Common myeloid progenitor, CD34-positive (primary cell): Measurements from ENCODE around the gene SIRT1.

Source experiments
- CTCF ChIA-PET: fragments of 350-600 bp; sonication (Branson Sonifier 250); formaldehyde crosslinking; loops from one replicate; lab custom pipeline; 2021; ENCODE audit warnings: antibody characterized with exemption; lab: Charles Lee
- POLR2A ChIA-PET: fragments of 350-600 bp; sonication (Branson Sonifier 250); formaldehyde crosslinking; loops from one replicate; lab custom pipeline; 2021; ENCODE audit warnings: antibody characterized with exemption; lab: Charles Lee
- DNase-seq, 3 donors: peaks; one replicate each; pipeline versions ENCODE4 v3.0.0 to v3.0.0-alpha.2; 2013
- H3K27ac ChIP-seq, 2 experiments: 1 replicate in 1 of 2; 2 replicates in 1 of 2; pipeline ENCODE4 v1.7.0; 2013; ENCODE audit warnings: inconsistent platforms in 2 of 2, low read length in 2 of 2, mild to moderate bottlenecking in 2 of 2, low read depth in 1 of 2, moderate library complexity in 1 of 2; ENCODE audit not compliant: severe bottlenecking in 2 of 2, insufficient read depth in 1 of 2, poor library complexity in 1 of 2
- H3K27me3 ChIP-seq, 5 experiments: replicated peaks in 2 of 5; 1 replicate in 3 of 5; 2 replicates in 2 of 5; pipeline versions ENCODE4 v1.6.1 to v1.7.0; 2013; ENCODE audit warnings: low read length in 4 of 5, mild to moderate bottlenecking in 2 of 5, moderate library complexity in 2 of 5, inconsistent platforms in 1 of 5; ENCODE audit not compliant: insufficient read depth in 5 of 5, control insufficient read depth in 4 of 5
- H3K36me3 ChIP-seq, 4 experiments: 1 replicate in 2 of 4; 2 replicates in 2 of 4; pipeline versions ENCODE4 v1.6.1 to v1.7.0; 2013; ENCODE audit warnings: low read length in 3 of 4, control low read depth in 1 of 4, mild to moderate bottlenecking in 1 of 4; ENCODE audit not compliant: control insufficient read depth in 4 of 4, insufficient read depth in 4 of 4
- H3K4me1 ChIP-seq, 4 experiments: 1 replicate in 3 of 4; 2 replicates in 1 of 4; pipeline versions ENCODE4 v1.6.1 to v1.7.1; 2013; ENCODE audit warnings: low read length in 3 of 4, mild to moderate bottlenecking in 3 of 4, control low read depth in 1 of 4, inconsistent platforms in 1 of 4, moderate library complexity in 1 of 4; ENCODE audit not compliant: control insufficient read depth in 4 of 4, insufficient read depth in 4 of 4; ENCODE audit errors: control extremely low read depth in 1 of 4
- H3K4me3 ChIP-seq, 7 experiments: 1 replicate in 4 of 7; 2 replicates in 3 of 7; pipeline versions ENCODE4 v1.5.1 to v1.7.0; 2013; ENCODE audit warnings: mild to moderate bottlenecking in 7 of 7, low read length in 6 of 7, moderate library complexity in 6 of 7, inconsistent platforms in 2 of 7, low read depth in 2 of 7, control low read depth in 1 of 7; ENCODE audit not compliant: insufficient read depth in 4 of 7, control insufficient read depth in 1 of 7; ENCODE audit errors: extremely low read depth in 1 of 7
- H3K9me3 ChIP-seq, 5 experiments: 1 replicate in 4 of 5; 2 replicates in 1 of 5; pipeline versions ENCODE4 v1.6.1 to v1.7.1; 2013; ENCODE audit warnings: low read length in 4 of 5, mild to moderate bottlenecking in 2 of 5, inconsistent platforms in 1 of 5, low read depth in 1 of 5, moderate library complexity in 1 of 5; ENCODE audit not compliant: control insufficient read depth in 4 of 5, insufficient read depth in 2 of 5; ENCODE audit errors: control extremely low read depth in 1 of 5
- WGBS: methylation state at CpG from one replicate; pipeline ENCODE4 v1.1.5; 2013; ENCODE audit not compliant: insufficient coverage; 5-methylcytosine and 5-hydroxymethylcytosine counted together

Gene SIRT1

GRCh38 chr10:67839951-67840350 lies 44.5 kb upstream of the SIRT1 start:
- no peak overlapping the region for H3K4me3 ChIP-seq
- H3K27me3 ChIP-seq, result no peaks in the 10 kb centered on the region
- POLR2A ChIA-PET, result no interaction called here
- peak in 1 of 3 donors; percentile 17 for DNase-seq
- H3K27ac ChIP-seq, result no peak overlapping the region
- H3K36me3 ChIP-seq, result no peaks in the 10 kb centered on the region
- 100% methylated on average over 2 of the region's 3 CpGs for WGBS
- H3K4me1 ChIP-seq, result peaks cover 4 to 13% (median 5%) of the 10 kb centered on the region in 4 experiments
- H3K9me3 ChIP-seq, result peaks cover 0 to 6% (median 0%) of the 10 kb centered on the region in 5 experiments
- CTCF ChIA-PET, result no interaction called here

- Histone ChIP-seq H3K36me3 (no peaks in the 10 kb centered on the region), H3K9me3 (peaks cover 0 to 6% (median 0%) of the 10 kb centered on the region in 5 experiments), H3K4me1 (peaks cover 4 to 10% (median 5%) of the 10 kb centered on the region in 4 experiments), H3K27me3 (no peaks in the 10 kb centered on the region), H3K27ac (no peak overlapping the region), H3K4me3 (no peak overlapping the region)
- POLR2A ChIA-PET, result no interaction called here
- DNase-seq, result no peak
- CTCF ChIA-PET, result no interaction called here
Observed at GRCh38 chr10:67841737-67842136, 42.7 kb upstream of the SIRT1 start.

GRCh38 chr10:67843284-67843683 lies 41.2 kb upstream of the SIRT1 start:
- H3K27ac ChIP-seq, result no peak overlapping the region
- H3K4me1 ChIP-seq, result no peaks in the 10 kb centered on the region
- no peak overlapping the region for H3K4me3 ChIP-seq
- 100% methylated on average over 2 of the region's 2 CpGs for WGBS
- ChIA-PET POLR2A (no interaction called here), CTCF (no interaction called here)
- peaks cover 0 to 6% (median 0%) of the 10 kb centered on the region in 5 experiments for H3K9me3 ChIP-seq
- H3K27me3 ChIP-seq, result no peaks in the 10 kb centered on the region
- H3K36me3 ChIP-seq, result no peaks in the 10 kb centered on the region
- DNase-seq, result no peak

GRCh38 chr10:67849331-67850011 lies 35.0 kb upstream of the SIRT1 start:
- H3K9me3 ChIP-seq, result no peaks in the 10 kb centered on the region
- peak overlapping the region; percentile 76 to 99 (median 90) for H3K4me3 ChIP-seq
- peak; percentile 92 to 96 (median 96) for DNase-seq
- ChIA-PET CTCF (interaction anchor here (1.0 to 1.5 kb wide), 2 partner anchors 61 to 91 kb away, joined by 3 to 4 read pairs; no protein-coding TSS in a partner anchor), POLR2A (interaction anchor here (0.6 kb wide), 1 partner anchor 126 kb away, joined by 5 read pairs; no protein-coding TSS in a partner anchor)
- under 1% methylated on average over 27 of the region's 36 CpGs for WGBS
- peaks cover 0 to 5% (median 4%) of the 10 kb centered on the region in 4 experiments for H3K4me1 ChIP-seq
- H3K36me3 ChIP-seq, result no peaks in the 10 kb centered on the region
- peak overlapping the region; percentile 92 to 94 for H3K27ac ChIP-seq
- H3K27me3 ChIP-seq, result no peaks in the 10 kb centered on the region

- POLR2A ChIA-PET, result interaction anchor here (0.6 kb wide), 1 partner anchor 20 kb away, joined by 3 read pairs; no protein-coding TSS in a partner anchor
- no peaks in the 10 kb centered on the region for H3K36me3 ChIP-seq
- no peaks in the 10 kb centered on the region for H3K9me3 ChIP-seq
- peaks cover 0 to 5% (median 4%) of the 10 kb centered on the region in 4 experiments for H3K4me1 ChIP-seq
- DNase-seq, result no peak
- no peak overlapping the region for H3K27ac ChIP-seq
- CTCF ChIA-PET, result interaction anchor here (1.2 to 1.5 kb wide), 3 partner anchors 9 to 305 kb away, joined by 3 to 6 read pairs (median 3); no protein-coding TSS in a partner anchor
- no peaks in the 10 kb centered on the region for H3K27me3 ChIP-seq
- 100% methylated on average over 2 of the region's 2 CpGs for WGBS
- H3K4me3 ChIP-seq, result no peak overlapping the region
Observed at GRCh38 chr10:67851186-67851585, 33.3 kb upstream of the SIRT1 start.

GRCh38 chr10:67852761-67853160 lies 31.7 kb upstream of the SIRT1 start:
- POLR2A ChIA-PET, result no interaction called here
- no peak for DNase-seq
- CTCF ChIA-PET, result interaction anchor here (0.9 to 1.8 kb wide), 4 partner anchors 8 to 480 kb away, joined by 3 to 4 read pairs (median 3); partner anchors contain the start of gene PBLD
- H3K9me3 ChIP-seq, result no peaks in the 10 kb centered on the region
- H3K4me3 ChIP-seq, result no peak overlapping the region
- H3K4me1 ChIP-seq, result peaks cover 0 to 5% (median 4%) of the 10 kb centered on the region in 4 experiments
- no peaks in the 10 kb centered on the region for H3K27me3 ChIP-seq
- no peaks in the 10 kb centered on the region for H3K36me3 ChIP-seq
- no peak overlapping the region for H3K27ac ChIP-seq
- 100% methylated on average over 1 of the region's 5 CpGs for WGBS

GRCh38 chr10:67853512-67853911 lies 30.9 kb upstream of the SIRT1 start:
- no peak overlapping the region for H3K4me3 ChIP-seq
- ChIA-PET POLR2A (no interaction called here), CTCF (interaction anchor here (0.9 to 1.8 kb wide), 4 partner anchors 9 to 479 kb away, joined by 3 to 4 read pairs (median 3); partner anchors contain the start of gene PBLD)
- no peaks in the 10 kb centered on the region for H3K27me3 ChIP-seq
- 86% methylated on average over 1 of the region's 3 CpGs for WGBS
- H3K4me1 ChIP-seq, result peaks cover 0 to 5% (median 4%) of the 10 kb centered on the region in 4 experiments
- DNase-seq, result peak in 1 of 3 donors; percentile 60
- no peaks in the 10 kb centered on the region for H3K9me3 ChIP-seq
- H3K27ac ChIP-seq, result no peak overlapping the region
- no peaks in the 10 kb centered on the region for H3K36me3 ChIP-seq
